Activated CD4-positive, alpha-beta T cell treated with anti-CD3 and anti-CD28 coated beads, Interleukin-2, amount 50 U/mL, for 24 hours (primary cell): ENCODE results near the gene STIP1.
"Not testable (repeated sequence)": the region's sequence is repeated elsewhere in the genome, so short reads cannot be mapped to it uniquely, and the experiment has no call there.

Experiments
- DNase-seq, 2 donors: peaks; one replicate each; pipeline ENCODE4 v3.0.0-alpha.2; 2020; ENCODE audit warnings: low read depth in 1 of 2, low spot score in 1 of 2

The STIP1 gene

DNA sequence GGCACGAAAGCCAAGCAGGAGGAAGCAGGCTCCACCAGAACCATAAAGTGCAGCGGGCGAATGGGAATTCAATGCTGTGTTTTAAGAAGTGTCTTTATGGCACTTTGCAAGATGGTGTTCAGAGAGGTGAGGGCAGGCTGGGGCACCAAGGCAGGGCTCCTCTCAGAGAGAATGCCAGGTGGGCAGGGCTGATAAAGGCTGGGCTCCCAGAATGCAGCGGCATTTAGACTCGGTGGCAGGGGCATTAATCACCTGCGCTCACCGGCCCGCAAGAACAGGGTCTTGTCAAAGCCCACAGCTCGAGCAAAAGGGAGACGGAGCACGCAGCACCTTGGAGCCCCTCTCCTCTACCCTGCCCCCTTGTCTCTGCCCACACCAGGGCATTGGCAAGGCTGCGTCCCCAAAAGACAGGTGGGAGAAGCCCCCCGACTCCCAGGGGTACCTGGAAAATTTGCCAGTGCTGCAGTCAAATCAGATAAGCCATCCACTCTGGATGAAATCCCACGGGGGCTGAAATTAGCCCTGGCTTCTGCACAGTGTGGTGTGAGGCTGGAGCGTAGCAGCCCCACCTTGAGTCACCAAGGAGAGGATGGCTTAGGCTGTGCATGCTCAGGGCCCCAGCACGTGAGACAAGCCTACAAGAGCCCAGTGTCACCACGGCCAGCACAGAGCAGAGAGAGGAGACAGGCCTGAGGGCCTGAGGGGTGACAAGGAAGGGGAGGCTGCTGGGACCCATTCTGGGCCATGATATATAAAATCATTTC is 28.2 kb upstream of the STIP1 start:
- no peak for DNase-seq

DNA sequence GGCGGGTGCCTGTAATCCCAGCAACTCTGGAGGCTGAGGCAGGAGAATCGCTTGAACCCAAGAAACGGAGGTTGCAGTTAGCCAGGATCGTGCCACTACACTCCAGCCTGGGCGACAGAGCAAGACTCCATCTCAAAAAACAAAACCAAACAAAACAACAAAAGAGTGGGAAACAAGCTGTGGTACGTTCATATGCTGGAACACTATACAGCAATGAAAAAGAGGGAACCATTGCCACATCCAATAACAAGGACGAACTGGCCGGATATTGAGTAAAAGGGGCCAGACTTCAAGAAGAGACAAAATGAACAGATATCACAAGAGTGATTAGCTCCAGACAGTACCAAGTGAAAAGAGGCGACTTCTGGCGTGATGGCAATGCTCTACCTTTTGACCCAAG is 24.9 kb upstream of the STIP1 start:
- DNase-seq = no peak

DNA sequence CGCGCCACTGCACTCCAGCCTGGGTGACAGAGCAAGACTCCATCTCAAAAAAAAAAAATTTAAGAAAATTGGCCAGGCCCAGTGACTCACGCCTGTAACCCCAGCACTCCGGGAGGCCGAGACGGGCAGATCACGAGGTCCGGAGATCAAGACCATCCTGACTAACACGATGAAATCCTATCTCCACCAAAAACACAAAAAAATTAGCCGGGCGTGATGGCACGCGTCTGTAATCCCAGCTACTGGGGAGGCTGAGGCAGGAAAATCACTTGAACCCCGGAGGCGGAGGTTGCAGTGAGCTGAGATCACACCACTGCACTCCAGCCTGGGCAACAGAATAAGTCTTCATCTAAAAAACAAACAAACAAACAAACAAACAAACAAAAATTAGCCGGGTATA is 23.2 kb upstream of the STIP1 start:
- DNase-seq = not testable (repeated sequence)

DNA sequence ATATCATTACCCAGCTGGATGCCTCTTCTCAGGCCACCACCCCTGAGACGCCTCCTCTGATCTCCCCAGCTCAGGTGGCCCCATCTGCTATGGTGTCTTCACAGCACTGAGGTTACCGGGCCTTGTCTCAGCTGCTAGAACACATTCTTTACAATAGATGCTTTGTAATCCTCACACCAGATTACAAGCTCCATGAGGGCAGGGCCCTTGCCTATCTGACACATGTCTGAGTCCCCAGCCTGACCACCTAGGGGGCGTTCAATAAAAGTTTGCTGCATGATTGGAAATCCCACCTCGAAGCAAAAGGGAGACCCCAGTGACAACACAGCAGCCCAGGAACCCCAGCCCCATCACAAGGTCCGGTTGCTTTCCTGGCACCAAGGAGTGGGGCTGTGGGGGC is 22.0 kb upstream of the STIP1 start:
- no peak for DNase-seq

DNA sequence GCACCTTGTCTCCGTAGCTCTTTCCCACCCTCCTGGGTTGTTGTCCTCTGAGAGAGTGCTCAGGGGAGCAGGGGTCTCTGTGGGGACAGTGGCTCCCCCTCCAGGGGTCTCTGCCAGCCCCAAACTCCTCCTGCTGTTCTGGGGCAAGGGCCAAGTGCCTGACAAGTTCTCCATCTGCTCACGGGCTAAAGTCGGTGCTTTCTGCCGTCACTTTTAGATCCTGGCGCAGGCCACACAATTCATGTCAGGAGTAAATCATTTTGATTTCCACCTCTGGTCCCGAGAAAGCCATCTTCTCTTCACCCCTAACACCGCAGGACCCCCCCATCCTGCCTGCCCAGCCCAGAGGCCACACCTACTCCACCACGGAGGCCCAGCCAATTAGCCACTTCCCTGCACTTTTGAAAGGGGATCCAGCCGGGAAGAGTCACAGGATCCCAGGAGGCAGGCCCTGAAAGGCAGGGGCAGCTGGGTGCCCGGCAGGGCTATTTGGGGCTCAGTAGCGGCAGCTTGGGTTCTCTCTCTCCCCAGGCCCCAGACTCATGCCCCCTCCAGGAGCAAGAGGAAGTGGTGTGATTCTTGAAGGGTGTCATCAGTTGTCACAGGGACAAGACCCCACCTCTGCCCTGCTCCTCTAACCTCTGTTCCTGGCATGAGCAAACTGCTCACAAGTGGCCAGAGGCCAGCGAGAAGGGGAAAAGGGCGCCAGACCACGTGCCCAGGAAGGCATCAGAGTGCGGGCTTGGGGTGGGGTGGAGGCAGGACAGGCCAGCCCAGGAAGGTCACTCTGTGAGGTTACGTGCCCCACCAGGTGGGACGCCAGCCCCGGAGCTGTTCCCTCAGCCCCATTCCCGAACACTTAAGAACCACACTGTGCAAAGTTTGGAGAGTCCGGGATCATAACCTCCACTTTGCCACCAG is 21.3 kb upstream of the STIP1 start:
- no peak for DNase-seq

DNA sequence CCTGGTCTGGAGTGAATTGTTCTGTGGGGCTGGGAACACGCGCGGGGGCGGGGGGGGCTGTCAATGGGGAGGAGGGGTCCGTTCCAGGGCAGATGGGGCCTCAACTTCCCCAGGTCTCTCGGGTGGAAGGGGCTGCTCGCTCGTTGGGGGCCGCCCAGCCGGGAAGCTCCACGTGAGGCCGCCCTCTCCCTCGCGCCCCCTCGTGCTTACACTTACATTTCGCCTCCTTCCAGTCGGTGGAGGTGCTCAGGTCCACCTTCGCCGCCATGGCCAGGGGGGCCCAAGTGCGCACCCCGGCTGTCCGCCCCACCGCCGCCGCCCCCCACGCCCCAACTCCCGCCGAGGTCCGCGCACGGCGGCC is 20.5 kb upstream of the STIP1 start:
- no peak for DNase-seq

DNA sequence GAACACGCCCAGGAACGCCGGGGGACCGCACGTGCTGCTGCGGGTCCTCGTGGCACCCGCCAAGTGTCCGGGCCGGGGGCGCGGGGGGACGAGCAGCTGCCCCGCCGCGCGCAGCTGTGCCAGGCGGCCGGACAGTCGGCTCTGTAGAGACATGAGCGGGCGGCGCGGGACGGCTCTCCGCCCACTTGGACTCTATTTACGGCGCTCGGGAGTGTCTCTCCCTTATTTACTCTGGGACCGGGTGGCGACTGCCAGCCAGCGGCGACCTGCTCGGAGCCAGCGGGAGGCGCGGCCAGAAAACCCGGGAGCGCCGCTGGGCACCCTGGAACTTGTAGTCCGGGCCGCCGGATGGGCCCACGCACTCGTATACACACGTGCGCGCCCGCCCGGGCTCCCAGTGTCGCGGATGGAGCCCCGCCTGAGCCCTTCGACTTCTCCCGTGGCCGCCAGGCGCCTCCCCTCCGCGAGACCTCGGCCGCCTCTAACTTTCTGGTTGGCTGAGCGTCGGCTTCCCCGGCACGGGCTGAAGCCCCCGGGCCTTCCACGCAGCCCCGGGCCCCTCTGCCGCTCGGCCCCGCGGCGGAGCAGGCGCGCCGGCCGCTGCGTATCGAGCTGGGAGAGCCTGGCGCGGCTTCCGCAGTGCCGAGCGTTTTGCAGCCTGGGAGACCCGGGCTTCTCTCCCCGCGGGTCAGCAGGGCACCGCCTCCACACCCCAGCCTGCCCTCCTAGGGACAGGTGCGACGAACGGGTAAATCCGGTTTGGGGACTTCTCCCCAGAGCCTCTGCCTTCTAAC is 19.9 kb upstream of the STIP1 start, which contains the start of gene MACROD1:
TSS of gene MACROD1 (minus strand) at position 272 of the 794 bp plus-strand sequence. CDS start at position 153, 119 bp downstream.
- peak; percentile 77 to 79 for DNase-seq

DNA sequence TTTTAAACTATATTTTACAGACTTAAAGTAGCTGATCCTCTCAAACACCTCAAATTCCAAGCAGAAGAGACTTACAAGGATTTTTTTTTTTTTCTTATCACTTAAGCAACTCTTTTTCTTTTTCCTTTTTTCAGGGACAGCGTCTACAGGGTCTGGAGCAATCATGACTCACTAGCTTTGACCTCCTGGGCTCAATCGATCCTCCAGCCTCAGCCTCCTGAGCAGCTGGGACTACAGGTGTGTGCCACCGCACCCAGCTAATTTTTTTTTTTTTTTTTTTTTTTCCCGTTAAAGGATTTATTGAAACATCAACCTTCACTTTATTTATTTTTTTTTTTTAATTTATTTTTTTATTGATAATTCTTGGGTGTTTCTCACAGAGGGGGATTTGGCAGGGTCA is 15.6 kb upstream of the STIP1 start:
- no peak for DNase-seq

DNA sequence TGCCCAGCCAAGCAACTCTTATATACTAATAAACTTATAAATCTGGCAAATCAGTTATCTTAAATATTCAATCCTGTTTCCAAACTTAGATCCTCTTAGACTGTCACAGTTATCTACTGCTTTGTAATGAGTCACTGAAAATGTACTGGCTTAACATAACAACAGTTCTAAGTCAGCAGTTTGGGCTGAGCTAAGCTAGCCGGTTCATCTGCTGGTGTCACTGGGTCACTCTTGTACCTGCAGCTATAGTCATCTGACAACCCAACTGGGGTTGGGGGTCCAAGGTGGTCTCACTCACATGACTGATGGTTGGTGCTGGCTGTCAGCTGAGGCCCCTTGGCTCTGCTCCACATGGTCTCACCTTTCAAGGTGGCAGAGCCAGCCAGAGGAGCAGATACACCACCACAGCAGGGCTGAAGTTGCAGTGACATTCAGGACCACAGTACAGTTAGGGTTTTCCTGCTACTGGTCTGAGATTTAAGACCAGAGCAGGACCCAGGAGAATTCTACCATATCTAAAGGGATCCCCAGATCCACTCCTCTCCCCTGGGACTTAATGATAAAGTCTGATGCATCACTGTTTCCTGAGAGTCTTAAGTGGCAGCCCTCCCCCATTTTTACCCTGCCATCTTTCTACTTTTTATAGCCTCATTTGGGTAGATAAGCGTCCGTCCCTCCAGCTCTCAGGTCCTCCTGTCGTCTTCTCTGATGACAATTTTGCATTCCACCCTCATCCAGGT is 12.2 kb upstream of the STIP1 start:
- DNase-seq = no peak

DNA sequence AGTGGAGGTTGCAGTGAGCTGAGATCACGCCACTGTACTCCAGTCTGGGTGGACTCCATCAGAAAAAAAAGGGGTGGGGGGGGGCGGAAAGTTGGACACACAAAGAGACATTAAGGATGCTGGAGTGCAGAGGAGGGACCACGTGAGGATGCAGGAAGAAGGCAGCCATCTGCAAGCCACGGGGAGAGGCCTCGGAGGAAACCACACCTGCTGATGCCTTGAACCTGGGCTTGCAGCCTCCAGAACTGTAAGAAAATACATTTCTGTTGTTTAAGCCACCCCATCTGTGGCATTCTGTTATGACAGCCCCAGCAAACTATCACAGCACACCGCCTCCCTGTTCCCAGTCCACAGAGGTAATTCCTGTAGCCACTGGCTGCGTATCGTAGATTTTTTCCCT is 9.2 kb upstream of the STIP1 start:
- no peak for DNase-seq

DNA sequence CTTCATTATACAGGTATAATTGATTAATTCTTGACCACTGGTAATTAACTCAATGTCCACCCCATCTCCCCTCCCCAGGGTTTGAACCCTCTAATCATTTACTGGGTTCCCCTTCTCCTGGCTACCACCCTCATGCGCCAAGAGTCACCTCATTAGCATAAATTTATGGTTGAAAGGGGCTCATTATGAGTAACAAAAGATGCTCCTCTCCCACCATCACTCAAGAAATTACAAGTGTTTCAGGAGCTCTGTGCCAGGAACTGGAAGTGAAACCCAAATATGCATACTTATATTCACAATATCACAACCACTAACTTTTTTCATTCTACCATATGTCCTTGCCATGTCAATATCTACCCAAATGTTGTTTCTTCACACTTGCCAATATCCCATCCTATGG is 7.8 kb upstream of the STIP1 start:
- no peak for DNase-seq

DNA sequence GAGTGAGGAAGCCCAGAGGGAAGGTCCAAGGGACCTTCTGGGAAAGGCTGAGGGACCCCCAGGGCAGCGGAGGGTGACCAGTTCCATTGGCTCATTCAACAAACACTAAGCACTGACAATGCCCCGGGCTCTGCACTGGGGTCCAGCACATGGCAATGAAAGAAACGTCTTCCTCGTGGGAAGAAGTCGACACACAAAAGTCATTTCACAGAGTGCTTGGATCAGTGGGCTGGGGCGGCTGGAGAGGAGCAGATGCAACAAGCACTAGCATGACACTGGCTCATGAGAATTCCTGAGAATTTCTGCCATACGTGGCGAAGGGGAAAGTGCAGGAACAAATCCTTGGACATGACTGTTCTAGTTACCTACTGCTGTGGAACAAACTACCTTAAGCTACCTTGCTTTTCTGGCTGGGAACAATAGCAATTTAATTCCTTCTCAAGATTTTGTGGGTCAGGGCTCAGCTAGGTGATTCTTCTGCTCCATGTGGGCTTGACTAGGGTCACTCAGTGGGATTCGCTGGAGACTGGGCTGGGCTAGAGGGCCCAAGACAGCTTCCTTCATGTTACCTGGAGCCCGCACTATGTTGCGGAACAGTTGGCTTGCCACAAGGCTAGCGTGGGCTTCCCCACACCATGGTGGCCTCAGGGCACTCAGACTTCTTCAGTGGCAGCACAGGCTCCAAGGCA is 6.9 kb upstream of the STIP1 start:
- no peak for DNase-seq

DNA sequence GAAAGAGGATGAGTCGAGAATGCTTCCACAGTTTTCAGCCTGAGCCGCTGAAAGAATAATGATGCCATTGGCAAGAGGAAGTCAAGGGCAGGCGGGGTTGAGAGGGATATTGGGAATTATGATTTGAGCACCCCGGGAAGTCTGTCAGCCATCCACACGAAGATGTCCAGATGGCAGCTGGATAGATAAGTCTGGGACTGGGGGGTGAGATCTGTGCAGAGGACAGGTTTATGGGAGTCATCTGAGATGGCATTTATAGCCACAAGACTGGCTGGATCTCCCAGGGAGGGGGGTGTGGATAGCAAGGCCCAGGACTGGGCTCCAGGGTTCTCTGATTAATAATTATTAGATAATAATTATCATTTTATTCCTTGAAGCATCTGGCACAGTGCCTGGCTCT is 5.1 kb upstream of the STIP1 start:
- no peak for DNase-seq

DNA sequence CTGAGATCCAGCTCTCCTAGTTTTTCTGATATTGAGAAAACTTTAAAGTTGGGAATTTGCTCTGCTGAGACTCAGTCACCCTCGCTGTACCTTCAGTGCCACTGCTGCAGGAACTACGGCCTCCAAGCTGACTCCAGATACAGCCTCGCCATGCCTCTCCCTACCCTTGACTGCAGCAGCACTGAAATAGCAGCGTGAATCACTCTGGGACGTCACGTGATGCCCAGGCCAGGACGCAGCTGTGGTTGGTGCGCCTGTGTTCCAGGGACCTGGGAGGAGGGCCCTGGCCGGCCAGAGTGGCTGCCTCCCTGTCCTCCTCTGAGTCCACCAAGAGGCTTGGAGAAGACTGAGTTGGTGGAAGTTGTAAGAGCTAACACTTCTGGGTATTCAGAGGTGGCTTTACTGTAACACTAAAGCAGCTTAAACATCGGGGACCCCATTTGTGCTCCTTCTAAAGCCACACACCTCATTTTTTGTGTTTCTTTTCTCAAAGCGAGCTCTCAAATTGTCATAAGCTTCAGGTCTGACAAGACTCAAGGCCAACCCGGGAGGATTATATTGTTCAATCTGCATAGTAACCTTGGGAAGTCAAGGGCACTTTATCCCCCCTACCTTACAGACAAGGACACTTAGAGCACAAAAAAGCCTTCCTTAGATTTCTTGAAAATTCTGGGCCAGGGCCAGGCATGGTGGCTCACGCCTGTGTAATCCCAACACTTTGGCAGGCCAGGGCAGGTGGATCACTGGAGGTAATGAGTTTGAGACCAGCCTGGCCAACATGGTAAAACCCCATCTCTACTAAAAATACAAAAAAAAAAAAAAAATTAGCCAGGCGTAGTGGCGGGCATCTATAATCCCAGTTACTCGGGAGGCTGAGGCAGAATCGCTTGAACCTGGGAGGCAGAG is 4.2 kb upstream of the STIP1 start:
- peak in 1 of 2 donors; percentile 21 for DNase-seq

DNA sequence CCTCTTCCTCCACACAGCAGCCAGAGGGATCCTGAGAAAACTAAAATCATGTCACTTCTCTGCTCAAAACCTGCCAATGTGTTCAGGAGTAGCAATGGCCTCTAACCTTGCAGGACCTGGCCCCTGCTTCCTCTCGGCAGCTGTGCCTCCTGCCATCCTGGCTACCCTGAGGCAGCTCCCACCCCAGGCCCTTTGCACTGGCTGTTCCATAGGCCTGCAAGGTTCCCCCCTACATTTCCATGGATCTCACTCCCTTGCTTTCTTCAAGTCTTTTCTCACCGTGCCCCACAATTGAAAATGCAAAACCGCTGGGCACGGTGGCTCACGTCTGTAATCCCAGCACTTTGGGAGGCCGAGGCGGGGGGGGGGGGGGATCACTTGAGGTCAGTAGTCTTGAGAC is 2.1 kb upstream of the STIP1 start:
- no peak for DNase-seq

DNA sequence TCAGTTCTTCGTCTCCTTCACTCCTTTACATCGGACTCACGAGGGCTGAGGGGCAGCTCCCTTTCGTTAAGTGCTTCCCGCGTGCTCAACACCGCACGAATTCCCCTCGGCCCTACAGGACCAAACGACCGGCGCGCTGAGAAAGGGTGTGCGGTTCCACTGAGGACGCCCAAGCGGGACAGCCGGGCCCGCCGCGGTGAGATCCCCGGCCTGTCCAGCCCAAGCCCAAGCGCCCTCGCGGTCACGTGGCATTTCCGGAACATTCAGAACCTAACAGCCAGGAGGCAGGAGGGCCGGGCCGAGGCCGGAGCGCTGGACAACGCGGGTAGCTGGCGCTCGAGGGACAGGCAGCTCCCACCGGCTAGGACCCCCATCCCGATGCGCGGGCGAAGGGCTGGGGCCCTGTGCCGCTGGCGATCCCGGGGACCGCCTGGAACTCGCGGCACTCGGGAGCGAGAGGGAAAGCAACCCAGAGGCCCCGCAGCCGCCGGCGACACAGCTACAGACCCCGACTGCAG is 737 bp upstream of the STIP1 start:
- DNase-seq = peak in 1 of 2 donors; percentile 16

DNA sequence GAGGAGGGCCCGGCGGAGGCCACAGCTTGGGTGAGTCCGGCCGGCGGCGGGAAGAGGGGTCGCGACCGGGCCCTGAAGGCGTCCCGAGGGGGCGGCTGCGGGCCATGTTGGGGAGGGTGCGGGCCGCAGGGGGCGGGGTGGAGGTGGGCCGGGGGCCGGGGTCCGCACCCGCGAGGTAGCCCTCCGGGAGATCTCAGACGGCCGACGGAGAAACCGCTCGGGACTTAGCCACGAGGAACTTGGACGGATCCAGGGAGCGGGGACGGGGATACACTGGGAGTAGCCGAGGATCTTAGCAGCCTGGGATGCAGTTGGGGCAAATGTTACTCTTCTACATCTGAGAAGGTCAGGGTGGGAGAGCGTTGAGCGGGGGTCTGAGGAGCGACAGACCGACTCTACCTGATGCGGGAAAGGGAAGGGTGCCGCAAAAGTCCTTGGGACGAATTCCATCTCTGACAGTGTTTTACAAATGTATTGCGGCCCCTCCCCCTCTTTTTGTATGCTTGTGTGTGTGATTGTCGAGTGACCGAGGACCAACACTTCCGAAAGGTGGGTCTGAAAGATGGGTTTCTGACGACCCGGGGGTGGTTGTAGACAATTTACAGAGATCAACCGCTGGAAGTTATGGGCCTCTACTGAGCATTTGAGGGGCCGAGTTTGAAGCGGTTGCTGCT is 658 bp downstream of the STIP1 start:
- peak in 1 of 2 donors; percentile 33 for DNase-seq

DNA sequence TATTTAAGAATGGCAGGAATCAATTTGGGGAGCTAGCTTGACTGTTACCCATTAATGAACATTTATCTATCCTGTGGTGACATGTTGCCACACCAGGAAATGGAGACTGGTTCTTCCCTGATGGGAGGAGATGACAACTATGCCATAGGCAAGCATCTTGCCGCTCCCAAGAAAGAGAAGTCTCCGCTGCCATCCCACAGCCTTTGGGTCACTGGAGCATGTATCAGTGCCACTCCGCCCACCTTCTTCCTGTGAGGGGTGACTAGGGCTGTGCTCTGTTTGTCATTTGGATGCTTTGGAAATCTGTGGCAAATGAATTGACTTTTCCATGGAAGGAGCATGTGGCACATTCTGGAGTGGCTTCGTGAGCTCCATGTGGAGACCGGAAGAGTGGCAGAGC is 6.5 kb downstream of the STIP1 start:
- DNase-seq = no peak
